H1 (cell line): ENCODE measurements around the gene TMEM17.

Experiments used
- CBX8 ChIP-seq: fragments of 300-800, 300-1000 bp; sonication (generic); IDR thresholded peaks from 2 replicates; pipeline ENCODE4 v1.7.1; 2016; ENCODE audit warnings: low read depth, low read length, borderline replicate concordance
- EZH2 ChIP-seq: fragments of 200-600 bp; sonication (generic); IDR thresholded peaks from 2 replicates; pipeline ENCODE4 v1.7.1; 2012; ENCODE audit warnings: low read depth, mild to moderate bottlenecking, moderate library complexity, low read length, inconsistent platforms; ENCODE audit not compliant: severe bottlenecking
- KDM5A ChIP-seq: fragments of 200-600 bp; IDR thresholded peaks from 2 replicates; pipeline ENCODE4 v1.7.1; 2012; ENCODE audit warnings: mild to moderate bottlenecking, low read length, inconsistent platforms, mixed read lengths
- POLR2A ChIP-seq, 2 experiments: IDR thresholded peaks; 1 replicate in 1 of 2; 2 replicates in 1 of 2; pipeline ENCODE4 v1.6.1; 2011; ENCODE audit warnings: low read depth in 2 of 2, low read length in 2 of 2, mild to moderate bottlenecking in 2 of 2; ENCODE audit errors: control extremely low read depth in 1 of 2
- YY1 ChIP-seq: IDR thresholded peaks from 2 replicates; pipeline ENCODE4 v1.6.1; 2011; ENCODE audit warnings: low read depth, mild to moderate bottlenecking, low read length
- ZNF274 ChIP-seq: IDR thresholded peaks from 2 replicates; pipeline ENCODE4 v1.7.0; 2012; ENCODE audit warnings: low read length, borderline replicate concordance; ENCODE audit errors: extremely low read depth
- TF ChIP-seq, protein P1 (sequence below), 3 experiments: IDR thresholded peaks; 1 replicate in 2 of 3; 2 replicates in 1 of 3; pipeline versions ENCODE4 v1.5.1 to v1.6.1; 2011; ENCODE audit warnings: low read length in 3 of 3, mild to moderate bottlenecking in 3 of 3, inconsistent platforms in 2 of 3, low read depth in 1 of 3, moderate library complexity in 1 of 3; ENCODE audit not compliant: insufficient read depth in 1 of 3; ENCODE audit errors: control extremely low read depth in 1 of 3

GRCh38 chr2:62499430-62500060 is 6.5 kb downstream of the TMEM17 start:
- TF ChIP-seq KDM5A, result no peak
- TF ChIP-seq, protein P1, sequence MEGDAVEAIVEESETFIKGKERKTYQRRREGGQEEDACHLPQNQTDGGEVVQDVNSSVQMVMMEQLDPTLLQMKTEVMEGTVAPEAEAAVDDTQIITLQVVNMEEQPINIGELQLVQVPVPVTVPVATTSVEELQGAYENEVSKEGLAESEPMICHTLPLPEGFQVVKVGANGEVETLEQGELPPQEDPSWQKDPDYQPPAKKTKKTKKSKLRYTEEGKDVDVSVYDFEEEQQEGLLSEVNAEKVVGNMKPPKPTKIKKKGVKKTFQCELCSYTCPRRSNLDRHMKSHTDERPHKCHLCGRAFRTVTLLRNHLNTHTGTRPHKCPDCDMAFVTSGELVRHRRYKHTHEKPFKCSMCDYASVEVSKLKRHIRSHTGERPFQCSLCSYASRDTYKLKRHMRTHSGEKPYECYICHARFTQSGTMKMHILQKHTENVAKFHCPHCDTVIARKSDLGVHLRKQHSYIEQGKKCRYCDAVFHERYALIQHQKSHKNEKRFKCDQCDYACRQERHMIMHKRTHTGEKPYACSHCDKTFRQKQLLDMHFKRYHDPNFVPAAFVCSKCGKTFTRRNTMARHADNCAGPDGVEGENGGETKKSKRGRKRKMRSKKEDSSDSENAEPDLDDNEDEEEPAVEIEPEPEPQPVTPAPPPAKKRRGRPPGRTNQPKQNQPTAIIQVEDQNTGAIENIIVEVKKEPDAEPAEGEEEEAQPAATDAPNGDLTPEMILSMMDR (IDR thresholded peaks at IDR 0.05; ENCODE audit: control extremely low read depth in 1 of 3, insufficient read depth in 1 of 3, low read depth in 1 of 3, low read length in 3 of 3), result no peak
- no peak for TF ChIP-seq ZNF274
- no peak for TF ChIP-seq POLR2A (IDR thresholded peaks at IDR 0.05; ENCODE audit: control extremely low read depth in 1 of 2, low read depth in 2 of 2, low read length in 2 of 2)
- no peak for TF ChIP-seq CBX8
- TF ChIP-seq EZH2, result no peak
- TF ChIP-seq YY1, result no peak
